ENCODE measurements around the gene SHLD2. TPM values are rescaled to one million over a fixed set of nuclear protein-coding genes. Genes with fewer than 3 reads are reported as not detected.
"Not testable (repeated sequence)": the region's sequence is repeated elsewhere in the genome, so short reads cannot be mapped to it uniquely, and the experiment has no call there.

The SHLD2 gene
- total and polyA plus RNA-seq, 2 of the 4 experiments (the other 2 are of a cell fraction), result 10.6 to 19.9 TPM

- H3K36me3 ChIP-seq (ENCODE audit: control insufficient read depth, insufficient read depth, low read length); H4K91ac ChIP-seq (ENCODE audit: insufficient read depth, low read depth, low read length); BruUV-seq (replicated peaks); H3K9ac ChIP-seq (ENCODE audit: low read depth, low read length); H3K4me2 ChIP-seq (ENCODE audit: low read depth, low read length); H2AFZ ChIP-seq (replicated peaks; ENCODE audit: low read length, poor library complexity); H3K56ac ChIP-seq (ENCODE audit: extremely low read depth, insufficient read depth, low read length); H3K9me1 ChIP-seq (ENCODE audit: insufficient read depth, low read length); H3K23ac ChIP-seq (ENCODE audit: low read depth, low read length); H3K18ac ChIP-seq (ENCODE audit: low read depth, low read length); H3K4me1 ChIP-seq (ENCODE audit: control insufficient read depth, insufficient read depth, low read length); H2BK5ac ChIP-seq (ENCODE audit: low read depth, low read length, poor library complexity, severe bottlenecking); H3K27me3 ChIP-seq (ENCODE audit: control insufficient read depth, insufficient read depth, low read length); intact Hi-C loops (cut with micrococcal nuclease); H2BK120ac ChIP-seq (ENCODE audit: low read depth, low read length); POLR2A ChIA-PET (ENCODE audit: unreplicated experiment); DNase-seq; in situ Hi-C loops (cut with MboI; ENCODE audit: low sequenced_read_pairs); ATAC-seq (ENCODE audit: low read depth); dilution Hi-C loops (cut with HindIII; ENCODE audit: low sequenced_read_pairs, unreplicated experiment); H3K79me1 ChIP-seq (ENCODE audit: low read depth in 1 of 2, low read length in 2 of 2); CTCF ChIA-PET; H3K9me3 ChIP-seq (ENCODE audit: control insufficient read depth, insufficient read depth, low read length); H4K8ac ChIP-seq (ENCODE audit: low read depth in 2 of 2, low read length in 2 of 2); H3K27ac ChIP-seq (ENCODE audit: insufficient read depth, low read length); H2BK15ac ChIP-seq (ENCODE audit: low read depth, low read length); H2AK9ac ChIP-seq (replicated peaks; ENCODE audit: low read depth, low read length, poor library complexity); H2AK5ac ChIP-seq (ENCODE audit: low read depth, low read length); H3K4ac ChIP-seq (ENCODE audit: low read depth, low read length); H2BK20ac ChIP-seq (ENCODE audit: low read depth, low read length); H4K5ac ChIP-seq (ENCODE audit: low read depth, low read length); H3K14ac ChIP-seq (replicated peaks; ENCODE audit: low read depth, low read length); H3K4me3 ChIP-seq (ENCODE audit: insufficient read depth, low read depth, low read length); H4K20me1 ChIP-seq (ENCODE audit: insufficient read depth, low read length): not testable (repeated sequence)
- no CpG with 5 or more reads among the region's 5 CpGs for WGBS, 2 experiments (ENCODE audit: extremely low coverage in 2 of 2, insufficient read length in 1 of 2)
Measured at GRCh38 chr10:87237244-87237643, 142.2 kb downstream of the SHLD2 start.

GRCh38 chr10:87239346-87239808 lies 144.4 kb downstream of the SHLD2 start:
- H4K8ac ChIP-seq (ENCODE audit: low read depth in 2 of 2, low read length in 2 of 2); H3K4me3 ChIP-seq (ENCODE audit: insufficient read depth, low read depth, low read length); H3K4me2 ChIP-seq (ENCODE audit: low read depth, low read length); H3K14ac ChIP-seq (replicated peaks; ENCODE audit: low read depth, low read length); H3K23ac ChIP-seq (ENCODE audit: low read depth, low read length); H3K27ac ChIP-seq (ENCODE audit: insufficient read depth, low read length); intact Hi-C loops (cut with micrococcal nuclease); H2AK5ac ChIP-seq (ENCODE audit: low read depth, low read length); H2BK15ac ChIP-seq (ENCODE audit: low read depth, low read length); BruUV-seq (replicated peaks); POLR2A ChIA-PET (ENCODE audit: unreplicated experiment); H4K5ac ChIP-seq (ENCODE audit: low read depth, low read length); H3K9me1 ChIP-seq (ENCODE audit: insufficient read depth, low read length); H4K91ac ChIP-seq (ENCODE audit: insufficient read depth, low read depth, low read length); H3K18ac ChIP-seq (ENCODE audit: low read depth, low read length); H3K36me3 ChIP-seq (ENCODE audit: control insufficient read depth, insufficient read depth, low read length); H3K4me1 ChIP-seq (ENCODE audit: control insufficient read depth, insufficient read depth, low read length); CTCF ChIA-PET; H2BK120ac ChIP-seq (ENCODE audit: low read depth, low read length); H3K9ac ChIP-seq (ENCODE audit: low read depth, low read length); H3K9me3 ChIP-seq (ENCODE audit: control insufficient read depth, insufficient read depth, low read length); dilution Hi-C loops (cut with HindIII; ENCODE audit: low sequenced_read_pairs, unreplicated experiment); H3K27me3 ChIP-seq (ENCODE audit: control insufficient read depth, insufficient read depth, low read length); H2BK20ac ChIP-seq (ENCODE audit: low read depth, low read length); H3K79me1 ChIP-seq (ENCODE audit: low read depth in 1 of 2, low read length in 2 of 2); H2BK5ac ChIP-seq (ENCODE audit: low read depth, low read length, poor library complexity, severe bottlenecking); H2AFZ ChIP-seq (replicated peaks; ENCODE audit: low read length, poor library complexity); H2AK9ac ChIP-seq (replicated peaks; ENCODE audit: low read depth, low read length, poor library complexity); H4K20me1 ChIP-seq (ENCODE audit: insufficient read depth, low read length); in situ Hi-C loops (cut with MboI; ENCODE audit: low sequenced_read_pairs); DNase-seq; H3K4ac ChIP-seq (ENCODE audit: low read depth, low read length); H3K56ac ChIP-seq (ENCODE audit: extremely low read depth, insufficient read depth, low read length): not testable (repeated sequence)
- no CpG with 5 or more reads among the region's 6 CpGs for WGBS, 2 experiments (ENCODE audit: extremely low coverage in 2 of 2, insufficient read length in 1 of 2)
- ATAC-seq (ENCODE audit: low read depth), result peak; percentile 83
